Measurements from ENCODE around the gene COX6A2. TPM values are rescaled to one million over a fixed set of nuclear protein-coding genes. Genes with fewer than 3 reads are reported as not detected.

COX6A2 gene
- total RNA-seq, 4 donors from 2014 or later = not detected

DNA sequence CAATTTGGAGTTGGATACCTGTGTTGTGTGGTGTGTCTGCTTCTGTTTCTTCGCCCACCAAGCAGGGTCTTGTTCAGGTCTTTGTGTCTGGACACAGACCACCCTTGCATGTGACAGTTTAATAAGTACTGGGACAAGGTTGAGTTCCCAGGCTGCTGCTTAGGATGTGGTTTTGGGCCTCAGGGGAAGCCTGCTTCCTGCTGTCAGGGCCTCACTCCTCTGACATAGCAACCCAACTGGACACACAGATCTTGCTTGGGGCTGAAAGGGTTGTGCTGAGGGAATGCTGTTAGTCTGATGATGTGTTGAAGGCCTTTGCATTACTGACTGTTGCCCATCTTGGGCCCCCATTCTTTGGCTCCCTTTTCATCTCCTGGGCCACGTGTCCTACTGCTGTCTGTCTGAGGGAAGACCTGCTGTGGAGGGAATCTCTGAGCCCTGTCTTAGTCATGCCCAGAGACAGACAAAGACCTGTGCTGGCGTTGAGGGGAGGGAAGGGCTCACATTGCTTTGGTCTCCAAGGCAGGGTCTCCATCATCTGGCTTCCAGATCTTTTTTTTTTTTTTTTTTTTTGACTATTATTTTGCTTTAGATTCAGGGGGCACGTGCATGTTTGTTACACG, 39.1 kb upstream of the COX6A2 start:
- TF ChIP-seq, protein P1, sequence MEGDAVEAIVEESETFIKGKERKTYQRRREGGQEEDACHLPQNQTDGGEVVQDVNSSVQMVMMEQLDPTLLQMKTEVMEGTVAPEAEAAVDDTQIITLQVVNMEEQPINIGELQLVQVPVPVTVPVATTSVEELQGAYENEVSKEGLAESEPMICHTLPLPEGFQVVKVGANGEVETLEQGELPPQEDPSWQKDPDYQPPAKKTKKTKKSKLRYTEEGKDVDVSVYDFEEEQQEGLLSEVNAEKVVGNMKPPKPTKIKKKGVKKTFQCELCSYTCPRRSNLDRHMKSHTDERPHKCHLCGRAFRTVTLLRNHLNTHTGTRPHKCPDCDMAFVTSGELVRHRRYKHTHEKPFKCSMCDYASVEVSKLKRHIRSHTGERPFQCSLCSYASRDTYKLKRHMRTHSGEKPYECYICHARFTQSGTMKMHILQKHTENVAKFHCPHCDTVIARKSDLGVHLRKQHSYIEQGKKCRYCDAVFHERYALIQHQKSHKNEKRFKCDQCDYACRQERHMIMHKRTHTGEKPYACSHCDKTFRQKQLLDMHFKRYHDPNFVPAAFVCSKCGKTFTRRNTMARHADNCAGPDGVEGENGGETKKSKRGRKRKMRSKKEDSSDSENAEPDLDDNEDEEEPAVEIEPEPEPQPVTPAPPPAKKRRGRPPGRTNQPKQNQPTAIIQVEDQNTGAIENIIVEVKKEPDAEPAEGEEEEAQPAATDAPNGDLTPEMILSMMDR (IDR thresholded peaks at IDR 0.05; ENCODE audit: low read depth) = no peak

DNA sequence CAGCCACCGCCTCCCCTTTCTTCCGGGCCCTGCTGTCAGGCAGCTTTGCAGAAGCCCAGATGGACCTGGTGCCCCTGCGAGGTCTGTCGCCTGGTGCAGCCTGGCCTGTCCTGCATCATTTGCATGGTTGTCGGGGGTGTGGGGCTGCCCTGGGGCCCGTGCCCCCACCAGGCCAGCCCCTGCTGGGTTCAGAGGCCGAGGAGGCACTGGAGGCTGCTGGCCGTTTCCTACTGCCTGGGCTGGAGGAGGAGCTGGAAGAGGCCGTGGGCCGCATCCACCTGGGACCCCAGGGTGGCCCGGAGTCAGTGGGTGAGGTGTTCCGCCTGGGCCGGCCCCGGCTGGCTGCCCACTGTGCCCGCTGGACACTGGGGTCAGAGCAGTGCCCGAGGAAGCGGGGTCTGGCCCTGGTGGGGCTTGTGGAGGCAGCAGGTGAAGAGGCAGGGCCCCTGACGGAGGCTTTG, 38.3 kb upstream of the COX6A2 start:
- TF ChIP-seq, protein P1 (IDR thresholded peaks at IDR 0.05; ENCODE audit: low read depth) = no peak

DNA sequence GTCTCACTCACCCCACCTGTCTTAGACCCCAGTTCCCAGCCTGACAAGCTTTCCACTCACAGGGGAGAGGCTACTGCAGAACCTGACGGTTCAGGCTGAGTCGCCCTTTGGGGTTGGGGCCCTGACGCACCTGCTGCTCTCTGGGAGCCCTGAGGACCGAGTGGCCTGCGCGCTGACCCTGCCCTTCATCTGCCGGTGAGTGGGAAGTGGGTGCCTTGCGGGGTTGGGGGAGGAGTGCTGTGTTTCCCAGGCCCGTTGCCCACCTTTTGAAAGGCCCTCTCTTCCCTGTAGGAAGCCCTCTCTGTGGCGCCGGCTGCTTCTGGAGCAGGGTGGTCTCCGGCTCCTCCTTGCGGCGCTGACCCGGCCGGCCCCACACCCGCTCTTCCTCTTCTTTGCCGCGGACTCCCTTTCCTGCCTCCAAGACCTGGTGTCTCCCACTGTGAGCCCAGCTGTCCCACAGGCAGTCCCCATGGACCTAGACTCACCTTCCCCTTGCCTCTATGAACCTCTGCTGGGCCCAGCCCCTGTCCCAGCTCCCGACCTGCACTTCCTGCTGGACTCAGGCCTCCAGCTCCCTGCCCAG, 37.7 kb upstream of the COX6A2 start:
- TF ChIP-seq, protein P1 (IDR thresholded peaks at IDR 0.05; ENCODE audit: low read depth) = no peak

DNA sequence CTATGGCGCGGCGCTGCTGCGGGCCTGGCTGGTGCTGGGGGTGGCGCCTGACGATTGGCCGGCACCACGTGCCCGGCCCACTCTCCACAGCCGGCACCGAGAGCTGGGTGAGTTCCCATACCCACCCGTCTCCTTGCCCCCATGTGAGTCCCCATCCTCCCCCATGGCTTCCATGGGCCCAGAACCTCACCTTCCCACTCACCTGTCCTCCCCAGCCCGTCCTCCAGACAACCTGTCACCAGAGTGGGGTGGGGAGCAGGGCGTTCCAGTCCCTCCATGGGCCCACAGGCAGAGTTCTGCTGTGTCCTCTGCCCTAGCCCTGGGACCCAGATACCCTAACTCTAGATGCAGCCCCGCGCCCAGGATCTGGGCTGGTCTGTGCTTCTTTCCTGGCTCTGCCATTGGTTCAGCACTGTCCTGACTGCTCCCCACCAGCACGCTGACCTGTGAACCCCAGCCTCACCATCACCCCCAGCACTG, 36.7 kb upstream of the COX6A2 start:
- TF ChIP-seq, protein P1 (IDR thresholded peaks at IDR 0.05; ENCODE audit: low read depth) = no peak

DNA sequence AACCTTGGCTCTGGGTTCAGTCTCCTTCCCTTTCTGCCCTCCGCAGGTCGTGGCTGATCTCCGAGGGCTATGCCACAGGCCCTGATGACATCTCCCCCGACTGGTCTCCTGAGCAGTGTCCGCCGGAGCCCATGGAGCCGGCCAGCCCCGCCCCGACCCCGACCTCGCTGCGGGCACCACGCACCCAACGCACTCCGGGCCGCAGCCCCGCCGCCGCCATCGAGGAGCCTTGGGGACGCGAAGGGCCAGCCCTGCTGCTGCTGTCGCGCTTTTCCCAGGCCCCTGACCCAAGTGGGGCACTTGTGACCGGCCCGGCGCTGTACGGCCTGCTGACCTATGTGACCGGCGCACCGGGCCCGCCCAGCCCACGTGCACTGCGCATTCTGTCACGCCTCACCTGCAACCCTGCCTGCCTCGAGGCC, 36.2 kb upstream of the COX6A2 start:
- TF ChIP-seq, protein P1 (IDR thresholded peaks at IDR 0.05; ENCODE audit: low read depth) = no peak

DNA sequence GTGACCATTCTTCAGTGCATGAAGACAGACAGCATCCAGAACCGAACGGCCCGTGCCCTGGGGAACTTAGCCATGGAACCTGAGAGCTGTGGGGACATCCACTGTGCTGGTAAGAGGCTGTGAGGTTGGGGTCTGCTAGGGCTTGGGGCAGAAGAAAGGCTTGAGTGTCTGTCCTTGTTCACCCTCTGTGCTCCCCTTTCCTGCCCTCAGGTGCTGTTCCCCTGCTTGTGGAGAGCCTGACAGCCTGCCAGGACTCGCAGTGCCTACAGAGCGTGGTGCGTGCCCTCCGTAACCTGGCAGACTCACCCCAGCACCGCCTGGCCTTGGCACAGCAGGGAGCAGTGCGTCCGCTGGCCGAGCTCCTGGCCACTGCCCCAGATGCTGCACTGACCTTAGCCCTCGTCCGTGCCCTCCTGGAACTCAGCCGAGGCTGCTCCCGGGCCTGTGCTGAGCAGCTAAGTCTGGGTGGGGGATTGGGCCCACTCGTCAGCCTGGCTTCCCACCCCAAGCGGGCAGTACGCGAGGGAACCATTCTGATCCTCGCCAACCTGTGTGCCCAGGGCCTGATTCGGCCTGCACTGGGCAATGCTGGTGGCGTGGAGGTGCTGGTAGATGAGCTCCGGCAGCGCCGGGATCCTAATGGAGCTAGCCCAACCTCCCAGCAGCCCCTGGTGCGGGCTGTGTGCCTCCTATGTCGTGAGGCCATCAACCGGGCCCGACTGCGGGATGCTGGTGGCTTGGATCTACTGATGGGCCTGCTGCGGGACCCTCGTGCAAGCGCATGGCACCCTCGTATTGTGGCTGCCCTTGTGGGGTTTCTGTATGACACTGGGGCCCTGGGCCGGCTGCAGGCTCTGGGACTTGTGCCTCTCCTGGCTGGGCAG, 34.0 kb upstream of the COX6A2 start:
- TF ChIP-seq, protein P1 (IDR thresholded peaks at IDR 0.05; ENCODE audit: low read depth) = no peak

Measured in subcutaneous adipose tissue (tissue), 4 donors.